ENCODE data around the gene CTSE.
A peak's percentile ranks its signal among the peaks of the same experiment; 100 is the strongest.

CTSE gene

GRCh38 chr1:205973377-205974232 lies 50.1 kb downstream of the CTSE start:
- DNase-seq (ENCODE audit: low spot score) = no peak
- Histone ChIP-seq H3K27ac (ENCODE audit: poor library complexity, severe bottlenecking) (no peak overlapping the region), H3K4me3 (ENCODE audit: severe bottlenecking) (no peak overlapping the region), H3K9me3 (ENCODE audit: severe bottlenecking) (no peaks in the 10 kb centered on the region), H3K27me3 (ENCODE audit: insufficient read depth, poor library complexity, severe bottlenecking) (no peaks in the 10 kb centered on the region), H3K36me3 (ENCODE audit: low read depth) (no peaks in the 10 kb centered on the region), H3K4me1 (ENCODE audit: insufficient read depth, poor library complexity, severe bottlenecking) (peaks cover 9% of the 10 kb centered on the region)
- TF ChIP-seq, protein P1, sequence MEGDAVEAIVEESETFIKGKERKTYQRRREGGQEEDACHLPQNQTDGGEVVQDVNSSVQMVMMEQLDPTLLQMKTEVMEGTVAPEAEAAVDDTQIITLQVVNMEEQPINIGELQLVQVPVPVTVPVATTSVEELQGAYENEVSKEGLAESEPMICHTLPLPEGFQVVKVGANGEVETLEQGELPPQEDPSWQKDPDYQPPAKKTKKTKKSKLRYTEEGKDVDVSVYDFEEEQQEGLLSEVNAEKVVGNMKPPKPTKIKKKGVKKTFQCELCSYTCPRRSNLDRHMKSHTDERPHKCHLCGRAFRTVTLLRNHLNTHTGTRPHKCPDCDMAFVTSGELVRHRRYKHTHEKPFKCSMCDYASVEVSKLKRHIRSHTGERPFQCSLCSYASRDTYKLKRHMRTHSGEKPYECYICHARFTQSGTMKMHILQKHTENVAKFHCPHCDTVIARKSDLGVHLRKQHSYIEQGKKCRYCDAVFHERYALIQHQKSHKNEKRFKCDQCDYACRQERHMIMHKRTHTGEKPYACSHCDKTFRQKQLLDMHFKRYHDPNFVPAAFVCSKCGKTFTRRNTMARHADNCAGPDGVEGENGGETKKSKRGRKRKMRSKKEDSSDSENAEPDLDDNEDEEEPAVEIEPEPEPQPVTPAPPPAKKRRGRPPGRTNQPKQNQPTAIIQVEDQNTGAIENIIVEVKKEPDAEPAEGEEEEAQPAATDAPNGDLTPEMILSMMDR (IDR thresholded peaks at IDR 0.05; ENCODE audit: poor library complexity, severe bottlenecking) = no peak
- ATAC-seq (ENCODE audit: low read depth) = no peak

DNA sequence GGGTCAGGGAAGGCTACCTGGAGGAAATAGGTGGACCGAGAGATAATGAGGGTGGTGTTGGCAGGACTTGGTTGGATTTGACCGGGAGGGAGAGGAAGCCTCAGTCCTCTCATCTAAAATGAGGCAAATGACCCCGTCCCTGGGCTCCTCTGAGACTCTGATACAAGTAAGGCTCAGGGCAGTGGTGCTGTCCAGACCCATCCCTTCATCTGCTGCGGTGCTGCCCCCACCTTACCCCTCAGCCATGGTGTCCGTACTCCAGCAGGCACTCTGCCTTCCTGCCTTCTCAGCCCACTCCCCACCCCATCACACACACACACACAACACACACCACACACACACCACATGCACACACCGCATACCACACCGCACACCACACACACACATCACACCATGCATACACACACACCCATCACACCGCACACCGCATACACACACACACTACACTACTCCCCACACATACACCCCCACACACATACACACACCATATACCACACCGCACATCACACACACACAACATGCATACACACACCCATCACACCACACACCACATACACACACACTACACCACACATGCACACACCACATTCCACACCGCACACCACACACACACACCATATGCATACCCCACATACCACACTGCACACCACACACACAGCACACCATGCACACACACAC lies 51.1 kb downstream of the CTSE start:
- Histone ChIP-seq H3K9me3 (ENCODE audit: severe bottlenecking) (no peaks in the 10 kb centered on the region), H3K4me3 (ENCODE audit: severe bottlenecking) (no peak overlapping the region), H3K4me1 (ENCODE audit: insufficient read depth, poor library complexity, severe bottlenecking) (peaks cover 15% of the 10 kb centered on the region), H3K27me3 (ENCODE audit: insufficient read depth, poor library complexity, severe bottlenecking) (no peaks in the 10 kb centered on the region), H3K36me3 (ENCODE audit: low read depth) (no peaks in the 10 kb centered on the region), H3K27ac (ENCODE audit: poor library complexity, severe bottlenecking) (no peak overlapping the region)
- TF ChIP-seq, protein P1 (IDR thresholded peaks at IDR 0.05; ENCODE audit: poor library complexity, severe bottlenecking) = no peak
- peak; percentile 34 for DNase-seq (ENCODE audit: low spot score)
- peak; percentile 53 for ATAC-seq (ENCODE audit: low read depth)

DNA sequence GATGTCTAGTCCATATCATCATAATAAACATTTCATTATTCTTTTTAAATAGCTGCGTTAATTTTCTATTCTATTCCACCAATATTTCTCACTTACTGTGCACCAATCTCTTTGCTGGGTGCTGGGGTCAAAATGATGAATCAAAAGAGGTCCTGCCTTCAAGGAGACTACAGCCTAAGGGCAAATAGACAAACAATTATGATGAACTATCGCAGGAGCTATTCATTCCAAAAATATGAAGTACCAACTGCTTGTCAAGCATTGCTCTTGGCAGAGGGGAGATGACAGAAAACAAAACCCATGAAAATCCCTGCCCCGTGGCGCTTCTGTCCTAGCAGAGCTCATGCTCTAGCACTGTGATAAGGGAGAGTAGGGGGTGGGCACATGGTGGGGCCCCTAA lies 51.6 kb downstream of the CTSE start:
- DNase-seq (ENCODE audit: low spot score) (peak; percentile 27), ATAC-seq (ENCODE audit: low read depth) (peak; percentile 8)
- no peak overlapping the region for H3K27ac ChIP-seq (ENCODE audit: poor library complexity, severe bottlenecking)
- H3K4me1 ChIP-seq (ENCODE audit: insufficient read depth, poor library complexity, severe bottlenecking) = peaks cover 17% of the 10 kb centered on the region
- H3K4me3 ChIP-seq (ENCODE audit: severe bottlenecking) = no peak overlapping the region
- TF ChIP-seq, protein P1 (IDR thresholded peaks at IDR 0.05; ENCODE audit: poor library complexity, severe bottlenecking) = no peak
- H3K27me3 ChIP-seq (ENCODE audit: insufficient read depth, poor library complexity, severe bottlenecking) = no peaks in the 10 kb centered on the region
- H3K36me3 ChIP-seq (ENCODE audit: low read depth) = no peaks in the 10 kb centered on the region
- no peaks in the 10 kb centered on the region for H3K9me3 ChIP-seq (ENCODE audit: severe bottlenecking)

DNA sequence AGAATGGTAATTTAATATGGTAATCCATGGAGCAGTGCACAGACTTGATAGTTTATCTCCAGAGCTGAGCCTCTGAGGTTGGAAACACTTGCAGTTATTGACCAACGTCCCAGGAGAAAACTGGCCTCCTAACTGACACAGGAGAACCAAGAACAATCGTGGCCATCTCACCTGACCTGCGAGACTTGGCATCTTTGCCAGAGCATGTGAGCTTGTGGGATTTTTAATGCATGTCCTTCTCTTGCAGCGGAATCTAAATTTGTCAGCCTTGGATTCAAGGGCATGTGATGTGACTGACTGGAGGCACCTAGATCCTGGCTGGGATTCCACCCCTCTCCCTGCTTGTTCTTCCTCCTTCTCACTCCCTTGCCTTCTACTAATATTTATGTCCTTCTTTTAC lies 52.6 kb downstream of the CTSE start:
- TF ChIP-seq, protein P1 (IDR thresholded peaks at IDR 0.05; ENCODE audit: poor library complexity, severe bottlenecking) = no peak
- Histone ChIP-seq H3K27me3 (ENCODE audit: insufficient read depth, poor library complexity, severe bottlenecking) (no peaks in the 10 kb centered on the region), H3K27ac (ENCODE audit: poor library complexity, severe bottlenecking) (no peak overlapping the region), H3K4me3 (ENCODE audit: severe bottlenecking) (no peak overlapping the region), H3K9me3 (ENCODE audit: severe bottlenecking) (no peaks in the 10 kb centered on the region), H3K4me1 (ENCODE audit: insufficient read depth, poor library complexity, severe bottlenecking) (peaks cover 9% of the 10 kb centered on the region), H3K36me3 (ENCODE audit: low read depth) (no peaks in the 10 kb centered on the region)
- DNase-seq (ENCODE audit: low spot score) (no peak), ATAC-seq (ENCODE audit: low read depth) (no peak)

All from RWPE2 (cell line).